HepG2 (cell line): ENCODE data around the gene RPRD2. TPM values are rescaled to one million over a fixed set of nuclear protein-coding genes. Genes with fewer than 3 reads are reported as not detected.

Source experiments
- DNMT3B ChIP-seq: conservative IDR thresholded peaks from 2 replicates; pipeline ENCODE4 v1.6.1; 2016; ENCODE audit warnings: missing biosample characterization, control low read depth
- GATAD2A ChIP-seq: IDR thresholded peaks from 2 replicates; pipeline ENCODE4 v1.6.1; 2016
- KLF12 ChIP-seq: sonication (generic); formaldehyde crosslinking; IDR thresholded peaks from 2 replicates; pipeline ENCODE4 v1.4.0; 2020; ENCODE audit warnings: missing genetic modification reagents, borderline replicate concordance
- LCORL ChIP-seq, 2 experiments: fragments of 450-650 bp in 1 of 2; sonication (generic) in 1 of 2; formaldehyde crosslinking in 1 of 2; IDR thresholded peaks; 2 replicates each; pipeline versions ENCODE4 v1.5.0 to v1.6.1; 2017 to 2020; ENCODE audit warnings: antibody characterized with exemption in 1 of 2, missing genetic modification reagents in 1 of 2
- NR2F1 ChIP-seq, 2 experiments: fragments of 450-650 bp in 1 of 2; formaldehyde crosslinking in 1 of 2; IDR thresholded peaks; 2 replicates each; pipeline versions ENCODE4 v1.5.0 to v1.6.1; 2016 to 2020; ENCODE audit warnings: mild to moderate bottlenecking in 1 of 2, missing compliant biosample characterization in 1 of 2, missing genetic modification reagents in 1 of 2, moderate library complexity in 1 of 2
- SIX1 ChIP-seq: sonication (generic); formaldehyde crosslinking; IDR thresholded peaks from 2 replicates; pipeline ENCODE4 v1.4.0; 2020; ENCODE audit warnings: missing genetic modification reagents, borderline replicate concordance
- SOX13 ChIP-seq, 3 experiments: fragments of 450-650 bp in 1 of 3; sonication (generic) in 1 of 3; formaldehyde crosslinking in 1 of 3; IDR thresholded peaks in 2 of 3; conservative IDR thresholded peaks in 1 of 3; 2 replicates each; pipeline versions ENCODE4 v1.5.0 to v1.6.1; 2016 to 2020; ENCODE audit warnings: antibody characterized with exemption in 1 of 3, mild to moderate bottlenecking in 1 of 3, missing compliant biosample characterization in 1 of 3, missing genetic modification reagents in 1 of 3, moderate library complexity in 1 of 3
- SOX5 ChIP-seq: IDR thresholded peaks from 2 replicates; pipeline ENCODE4 v1.6.1; 2016; ENCODE audit warnings: borderline replicate concordance
- SP140L ChIP-seq: sonication (generic); formaldehyde crosslinking; IDR thresholded peaks from 2 replicates; pipeline ENCODE4 v1.4.0; 2020; ENCODE audit warnings: missing genetic modification reagents, borderline replicate concordance
- TBX2 ChIP-seq: sonication (generic); formaldehyde crosslinking; IDR thresholded peaks from 2 replicates; pipeline ENCODE4 v1.5.0; 2020; ENCODE audit warnings: missing genetic modification reagents, mild to moderate bottlenecking, borderline replicate concordance
- ZBTB3 ChIP-seq: sonication (generic); formaldehyde crosslinking; IDR thresholded peaks from 2 replicates; pipeline ENCODE4 v1.4.0; 2020; ENCODE audit warnings: low read depth, mild to moderate bottlenecking, moderate library complexity, missing genetic modification reagents, borderline replicate concordance
- ZBTB8A ChIP-seq: sonication (generic); formaldehyde crosslinking; IDR thresholded peaks from 2 replicates; pipeline ENCODE4 v1.4.0; 2020; ENCODE audit warnings: mild to moderate bottlenecking, low read depth, missing genetic modification reagents, borderline replicate concordance
- ZNF326 ChIP-seq: sonication (generic); formaldehyde crosslinking; IDR thresholded peaks from 2 replicates; pipeline ENCODE4 v1.4.0; 2020; ENCODE audit warnings: missing genetic modification reagents, borderline replicate concordance
- ZNF562 ChIP-seq: sonication (generic); formaldehyde crosslinking; IDR thresholded peaks from 2 replicates; pipeline ENCODE4 v1.8.0; 2022; ENCODE audit warnings: missing genetic modification reagents, borderline replicate concordance
- ZSCAN20 ChIP-seq: sonication (generic); formaldehyde crosslinking; IDR thresholded peaks from 2 replicates; pipeline ENCODE4 v1.4.0; 2020; ENCODE audit warnings: missing genetic modification reagents, mild to moderate bottlenecking, borderline replicate concordance
- polyA plus RNA-seq, 8 experiments: library from polyadenylated mRNA; depleted of rRNA in 3 of 8; stranded (reverse) in 7 of 8; unstranded in 1 of 8; fragments of >200 nt; fragmentation: Illumina TruSeq in 4 of 8; extraction: Trizol in 4 of 8; gene quantifications; 2 replicates each; pipeline versions ENCODE4 v1.2.1 to v1.2.3, GENCODE V29; 2011 to 2016; ENCODE audit warnings: low read depth in 4 of 8, missing spikeins in 1 of 8, mixed read lengths in 1 of 8; ENCODE audit not compliant: insufficient read depth in 1 of 8
- total RNA-seq, 5 experiments: library from RNA; depleted of rRNA; stranded (reverse); fragments of >200 nt; fragmentation: Illumina TruSeq; extraction: Trizol; gene quantifications; 2 replicates each; pipeline ENCODE4 v1.2.3, GENCODE V29; 2016; ENCODE audit warnings: low read depth in 1 of 5
- TF ChIP-seq, protein P1 (sequence below): IDR thresholded peaks from 2 replicates; pipeline ENCODE4 v1.6.1; 2012; ENCODE audit warnings: low read depth, low read length, improper control_type of control experiment
- TF ChIP-seq, protein P2 (sequence below): IDR thresholded peaks from 2 replicates; pipeline ENCODE4 v1.6.1; 2016
- TF ChIP-seq, protein P3 (sequence below): sonication (generic); formaldehyde crosslinking; IDR thresholded peaks from 2 replicates; pipeline ENCODE4 v1.8.0; 2023; ENCODE audit warnings: mild to moderate bottlenecking, missing genetic modification reagents
- TF ChIP-seq, protein P4 (sequence below): IDR thresholded peaks from 2 replicates; pipeline ENCODE4 v1.6.1; 2016; ENCODE audit warnings: low read depth, missing genetic modification reagents, missing compliant biosample characterization

The RPRD2 gene
- total and polyA plus RNA-seq, 2 of the 13 experiments (the other 11 are each of a cell fraction or from before 2014, with no cell fraction given) = 8.0 to 8.9 TPM

DNA sequence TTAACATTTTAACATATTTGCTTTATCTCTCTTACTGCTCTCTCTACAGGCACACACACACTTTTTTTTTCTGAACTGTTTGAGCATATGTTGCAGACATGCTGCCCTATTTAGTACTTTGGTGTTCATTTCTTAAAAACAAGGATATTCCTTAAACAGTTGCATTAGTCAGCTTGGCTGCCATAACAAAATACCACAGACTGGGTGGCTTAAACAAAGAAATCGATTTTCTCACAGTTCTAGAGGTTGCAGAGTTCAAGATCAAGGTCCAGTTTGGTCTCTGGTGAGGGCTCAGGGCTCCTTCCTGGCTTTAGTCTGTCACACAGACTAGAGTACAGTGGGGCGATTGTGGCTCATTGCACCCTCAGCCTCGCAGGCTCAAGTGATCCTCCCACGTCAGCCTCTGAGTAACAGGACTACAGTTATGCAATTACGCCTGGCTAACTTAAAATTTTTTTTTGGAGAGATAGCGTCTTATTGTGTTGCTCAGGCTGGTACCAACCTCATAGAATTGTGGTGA, 46.7 kb downstream of the RPRD2 start (continued):
- TF ChIP-seq, protein P1, sequence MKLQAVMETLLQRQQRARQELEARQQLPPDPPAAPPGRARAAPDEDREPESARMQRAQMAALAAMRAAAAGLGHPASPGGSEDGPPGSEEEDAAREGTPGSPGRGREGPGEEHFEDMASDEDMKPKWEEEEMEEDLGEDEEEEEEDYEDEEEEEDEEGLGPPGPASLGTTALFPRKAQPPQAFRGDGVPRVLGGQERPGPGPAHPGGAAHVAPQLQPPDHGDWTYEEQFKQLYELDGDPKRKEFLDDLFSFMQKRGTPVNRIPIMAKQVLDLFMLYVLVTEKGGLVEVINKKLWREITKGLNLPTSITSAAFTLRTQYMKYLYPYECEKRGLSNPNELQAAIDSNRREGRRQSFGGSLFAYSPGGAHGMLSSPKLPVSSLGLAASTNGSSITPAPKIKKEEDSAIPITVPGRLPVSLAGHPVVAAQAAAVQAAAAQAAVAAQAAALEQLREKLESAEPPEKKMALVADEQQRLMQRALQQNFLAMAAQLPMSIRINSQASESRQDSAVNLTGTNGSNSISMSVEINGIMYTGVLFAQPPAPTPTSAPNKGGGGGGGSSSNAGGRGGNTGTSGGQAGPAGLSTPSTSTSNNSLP = peak; percentile 39; the same call in 1 of the 2 replicates
- TF ChIP-seq KLF12 (CRISPR knock-in tag) (no peak), NR2F1 (CRISPR knock-in tag; IDR thresholded peaks at IDR 0.05) (peak; percentile 83 to 92), TBX2 (CRISPR knock-in tag) (peak; percentile 92), SOX5 (CRISPR knock-in tag) (peak; percentile 92), GATAD2A (CRISPR knock-in tag) (peak; percentile 97), SOX13 (IDR thresholded peaks at IDR 0.05) (peak; percentile 76), SOX13 (CRISPR knock-in tag; conservative IDR thresholded peaks at IDR 0.05 in 1 of 2, IDR thresholded peaks at IDR 0.05 in 1 of 2) (peak in 1 of 2 experiments; percentile 94; a peak in 2 of 4 replicates), ZNF326 (CRISPR knock-in tag) (no peak), ZNF562 (no peak), ZBTB3 (0 out of 2 replicates have a peak, but pooled peaks have one; percentile 44), ZBTB8A (CRISPR knock-in tag) (no peak), SIX1 (CRISPR knock-in tag) (peak; percentile 80; the same call in 1 of the 2 replicates), SP140L (no peak), DNMT3B (peak; percentile 76; the same call in 1 of the 2 replicates), ZSCAN20 (CRISPR knock-in tag) (no peak), LCORL (IDR thresholded peaks at IDR 0.05) (0 out of 2 replicates have a peak, but pooled peaks have one; percentile 14), LCORL (CRISPR knock-in tag; IDR thresholded peaks at IDR 0.05) (peak; percentile 76; the same call in 1 of the 2 replicates)
- TF ChIP-seq, protein P2, sequence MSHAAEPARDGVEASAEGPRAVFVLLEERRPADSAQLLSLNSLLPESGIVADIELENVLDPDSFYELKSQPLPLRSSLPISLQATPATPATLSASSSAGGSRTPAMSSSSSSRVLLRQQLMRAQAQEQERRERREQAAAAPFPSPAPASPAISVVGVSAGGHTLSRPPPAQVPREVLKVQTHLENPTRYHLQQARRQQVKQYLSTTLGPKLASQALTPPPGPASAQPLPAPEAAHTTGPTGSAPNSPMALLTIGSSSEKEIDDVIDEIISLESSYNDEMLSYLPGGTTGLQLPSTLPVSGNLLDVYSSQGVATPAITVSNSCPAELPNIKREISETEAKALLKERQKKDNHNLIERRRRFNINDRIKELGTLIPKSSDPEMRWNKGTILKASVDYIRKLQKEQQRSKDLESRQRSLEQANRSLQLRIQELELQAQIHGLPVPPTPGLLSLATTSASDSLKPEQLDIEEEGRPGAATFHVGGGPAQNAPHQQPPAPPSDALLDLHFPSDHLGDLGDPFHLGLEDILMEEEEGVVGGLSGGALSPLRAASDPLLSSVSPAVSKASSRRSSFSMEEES (CRISPR knock-in tag) = no peak
- TF ChIP-seq, protein P3, sequence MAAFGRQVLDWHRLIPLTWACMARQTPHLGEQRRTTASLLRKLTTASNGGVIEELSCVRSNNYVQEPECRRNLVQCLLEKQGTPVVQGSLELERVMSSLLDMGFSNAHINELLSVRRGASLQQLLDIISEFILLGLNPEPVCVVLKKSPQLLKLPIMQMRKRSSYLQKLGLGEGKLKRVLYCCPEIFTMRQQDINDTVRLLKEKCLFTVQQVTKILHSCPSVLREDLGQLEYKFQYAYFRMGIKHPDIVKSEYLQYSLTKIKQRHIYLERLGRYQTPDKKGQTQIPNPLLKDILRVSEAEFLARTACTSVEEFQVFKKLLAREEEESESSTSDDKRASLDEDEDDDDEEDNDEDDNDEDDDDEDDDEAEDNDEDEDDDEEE (CRISPR knock-in tag) = no peak
- TF ChIP-seq, protein P4, sequence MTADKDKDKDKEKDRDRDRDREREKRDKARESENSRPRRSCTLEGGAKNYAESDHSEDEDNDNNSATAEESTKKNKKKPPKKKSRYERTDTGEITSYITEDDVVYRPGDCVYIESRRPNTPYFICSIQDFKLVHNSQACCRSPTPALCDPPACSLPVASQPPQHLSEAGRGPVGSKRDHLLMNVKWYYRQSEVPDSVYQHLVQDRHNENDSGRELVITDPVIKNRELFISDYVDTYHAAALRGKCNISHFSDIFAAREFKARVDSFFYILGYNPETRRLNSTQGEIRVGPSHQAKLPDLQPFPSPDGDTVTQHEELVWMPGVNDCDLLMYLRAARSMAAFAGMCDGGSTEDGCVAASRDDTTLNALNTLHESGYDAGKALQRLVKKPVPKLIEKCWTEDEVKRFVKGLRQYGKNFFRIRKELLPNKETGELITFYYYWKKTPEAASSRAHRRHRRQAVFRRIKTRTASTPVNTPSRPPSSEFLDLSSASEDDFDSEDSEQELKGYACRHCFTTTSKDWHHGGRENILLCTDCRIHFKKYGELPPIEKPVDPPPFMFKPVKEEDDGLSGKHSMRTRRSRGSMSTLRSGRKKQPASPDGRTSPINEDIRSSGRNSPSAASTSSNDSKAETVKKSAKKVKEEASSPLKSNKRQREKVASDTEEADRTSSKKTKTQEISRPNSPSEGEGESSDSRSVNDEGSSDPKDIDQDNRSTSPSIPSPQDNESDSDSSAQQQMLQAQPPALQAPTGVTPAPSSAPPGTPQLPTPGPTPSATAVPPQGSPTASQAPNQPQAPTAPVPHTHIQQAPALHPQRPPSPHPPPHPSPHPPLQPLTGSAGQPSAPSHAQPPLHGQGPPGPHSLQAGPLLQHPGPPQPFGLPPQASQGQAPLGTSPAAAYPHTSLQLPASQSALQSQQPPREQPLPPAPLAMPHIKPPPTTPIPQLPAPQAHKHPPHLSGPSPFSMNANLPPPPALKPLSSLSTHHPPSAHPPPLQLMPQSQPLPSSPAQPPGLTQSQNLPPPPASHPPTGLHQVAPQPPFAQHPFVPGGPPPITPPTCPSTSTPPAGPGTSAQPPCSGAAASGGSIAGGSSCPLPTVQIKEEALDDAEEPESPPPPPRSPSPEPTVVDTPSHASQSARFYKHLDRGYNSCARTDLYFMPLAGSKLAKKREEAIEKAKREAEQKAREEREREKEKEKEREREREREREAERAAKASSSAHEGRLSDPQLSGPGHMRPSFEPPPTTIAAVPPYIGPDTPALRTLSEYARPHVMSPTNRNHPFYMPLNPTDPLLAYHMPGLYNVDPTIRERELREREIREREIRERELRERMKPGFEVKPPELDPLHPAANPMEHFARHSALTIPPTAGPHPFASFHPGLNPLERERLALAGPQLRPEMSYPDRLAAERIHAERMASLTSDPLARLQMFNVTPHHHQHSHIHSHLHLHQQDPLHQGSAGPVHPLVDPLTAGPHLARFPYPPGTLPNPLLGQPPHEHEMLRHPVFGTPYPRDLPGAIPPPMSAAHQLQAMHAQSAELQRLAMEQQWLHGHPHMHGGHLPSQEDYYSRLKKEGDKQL = 0 out of 2 replicates have a peak, but pooled peaks have one; percentile 85
